ENCODE data around the gene GPHN. TPM values are rescaled to one million over a fixed set of nuclear protein-coding genes. Genes with fewer than 3 reads are reported as not detected.

The GPHN gene
- total and polyA plus RNA-seq, 2 of the 4 experiments (the other 2 are of a cell fraction) = 8.0 to 8.1 TPM

GRCh38 chr14:67158566-67158965, 650.6 kb downstream of the GPHN start:
- Histone ChIP-seq H3K9me3 (ENCODE audit: control insufficient read depth, insufficient read depth, low read length) (no peaks in the 10 kb centered on the region), H3K23ac (ENCODE audit: low read depth, low read length) (no peak overlapping the region), H2AFZ (replicated peaks; ENCODE audit: low read length, poor library complexity) (no peak overlapping the region), H3K56ac (ENCODE audit: extremely low read depth, insufficient read depth, low read length) (no peak overlapping the region), H3K4ac (ENCODE audit: low read depth, low read length) (no peak overlapping the region), H2BK120ac (ENCODE audit: low read depth, low read length) (no peak overlapping the region), H3K18ac (ENCODE audit: low read depth, low read length) (no peak overlapping the region), H2AK5ac (ENCODE audit: low read depth, low read length) (no peak overlapping the region), H3K79me1 (ENCODE audit: low read depth in 1 of 2, low read length in 2 of 2) (no peaks in the 10 kb centered on the region), H3K27me3 (ENCODE audit: control insufficient read depth, insufficient read depth, low read length) (no peaks in the 10 kb centered on the region), H3K4me3 (ENCODE audit: insufficient read depth, low read depth, low read length) (no peak overlapping the region), H3K27ac (ENCODE audit: insufficient read depth, low read length) (no peak overlapping the region), H4K91ac (ENCODE audit: insufficient read depth, low read depth, low read length) (no peak overlapping the region), H3K4me2 (ENCODE audit: low read depth, low read length) (no peak overlapping the region), H3K14ac (replicated peaks; ENCODE audit: low read depth, low read length) (no peak overlapping the region), H3K9me1 (ENCODE audit: insufficient read depth, low read length) (no peaks in the 10 kb centered on the region), H4K8ac (ENCODE audit: low read depth in 2 of 2, low read length in 2 of 2) (no peak overlapping the region), H2BK15ac (ENCODE audit: low read depth, low read length) (no peak overlapping the region), H3K4me1 (ENCODE audit: control insufficient read depth, insufficient read depth, low read length) (peaks cover 2% of the 10 kb centered on the region; the same call in 1 of the 2 replicates), H3K36me3 (ENCODE audit: control insufficient read depth, insufficient read depth, low read length) (no peaks in the 10 kb centered on the region), H3K9ac (ENCODE audit: low read depth, low read length) (no peak overlapping the region), H4K5ac (ENCODE audit: low read depth, low read length) (no peak overlapping the region), H2BK5ac (ENCODE audit: low read depth, low read length, poor library complexity, severe bottlenecking) (no peak overlapping the region), H4K20me1 (ENCODE audit: insufficient read depth, low read length) (no peaks in the 10 kb centered on the region), H2BK20ac (ENCODE audit: low read depth, low read length) (no peak overlapping the region), H2AK9ac (replicated peaks; ENCODE audit: low read depth, low read length, poor library complexity) (no peak overlapping the region)
- ChIA-PET CTCF (interaction anchor here (1.4 kb wide), 1 partner anchor 535 kb away, joined by 9 read pairs; no protein-coding TSS in a partner anchor), POLR2A (ENCODE audit: unreplicated experiment) (no interaction called here)
- DNase-seq = no peak
- intact Hi-C loops (cut with micrococcal nuclease) = no loop called here
- ATAC-seq (ENCODE audit: low read depth) = no peak
- no TSS peak for BruUV-seq (replicated peaks)
- dilution Hi-C loops (cut with HindIII; ENCODE audit: low sequenced_read_pairs, unreplicated experiment) = no loop called here
- in situ Hi-C loops (cut with MboI; ENCODE audit: low sequenced_read_pairs) = no loop called here
- TF ChIP-seq CHD1 (IDR thresholded peaks at IDR 0.05; ENCODE audit: low read depth, low read length) (no peak), USF2 (IDR thresholded peaks at IDR 0.05; ENCODE audit: low read depth, low read length) (no peak), MAZ (IDR thresholded peaks at IDR 0.05; ENCODE audit: borderline replicate concordance, low read depth, low read length) (no peak), CTCF (conservative IDR thresholded peaks at IDR 0.05; ENCODE audit: low read depth, low read length) (no peak), POLR2A (IDR thresholded peaks at IDR 0.05; ENCODE audit: low read depth, low read length) (no peak), MXI1 (IDR thresholded peaks at IDR 0.05; ENCODE audit: borderline replicate concordance, low read depth, low read length) (no peak)
